Kidney capillary endothelial cell (primary cell): ENCODE measurements around the gene FCGBP.
"Not testable (repeated sequence)": the region's sequence is repeated elsewhere in the genome, so short reads cannot be mapped to it uniquely, and the experiment has no call there.

Source experiments
- DNase-seq: peaks from one replicate; pipeline ENCODE4 v3.0.0-alpha.2; 2018; ENCODE audit warnings: low spot score

Gene FCGBP

GRCh38 chr19:39917561-39918182 is 16.8 kb downstream of the FCGBP start:
- DNase-seq: no peak

GRCh38 chr19:39916851-39917396 is 17.5 kb downstream of the FCGBP start:
- DNase-seq: no peak

- no peak for DNase-seq
Measured at GRCh38 chr19:39916236-39916635, 18.2 kb downstream of the FCGBP start.

- no peak for DNase-seq
Measured at GRCh38 chr19:39915848-39916215, 18.6 kb downstream of the FCGBP start.

- DNase-seq: no peak
Measured at GRCh38 chr19:39915101-39915847, 19.2 kb downstream of the FCGBP start.

- DNase-seq: no peak
Measured at GRCh38 chr19:39913682-39914333, 20.6 kb downstream of the FCGBP start.

GRCh38 chr19:39908803-39909202 is 25.6 kb downstream of the FCGBP start:
- DNase-seq: no peak

- DNase-seq: no peak
Measured at GRCh38 chr19:39906820-39907611, 27.4 kb downstream of the FCGBP start.

- no peak for DNase-seq
Measured at GRCh38 chr19:39906283-39906682, 28.2 kb downstream of the FCGBP start.

- not testable (repeated sequence) for DNase-seq
Measured at GRCh38 chr19:39903486-39904091, 30.8 kb downstream of the FCGBP start.

- not testable (repeated sequence) for DNase-seq
Measured at GRCh38 chr19:39902326-39902725, 32.1 kb downstream of the FCGBP start.

GRCh38 chr19:39901681-39902080 is 32.8 kb downstream of the FCGBP start:
- DNase-seq: not testable (repeated sequence)

GRCh38 chr19:39898858-39899257 is 35.6 kb downstream of the FCGBP start:
- not testable (repeated sequence) for DNase-seq

GRCh38 chr19:39897511-39898245 is 36.8 kb downstream of the FCGBP start:
- DNase-seq: not testable (repeated sequence)

GRCh38 chr19:39895096-39895495 is 39.3 kb downstream of the FCGBP start:
- not testable (repeated sequence) for DNase-seq

- DNase-seq: not testable (repeated sequence)
Measured at GRCh38 chr19:39894236-39894606, 40.2 kb downstream of the FCGBP start.

GRCh38 chr19:39893366-39894235 is 40.8 kb downstream of the FCGBP start:
- not testable (repeated sequence) for DNase-seq

GRCh38 chr19:39892506-39892902 is 41.9 kb downstream of the FCGBP start:
- DNase-seq: not testable (repeated sequence)

- peak; percentile 33 for DNase-seq
Measured at GRCh38 chr19:39891660-39892505, 42.6 kb downstream of the FCGBP start.
